WTC11 (cell line): ENCODE results near the gene NNAT. TPM values are rescaled to one million over a fixed set of nuclear protein-coding genes. Genes with fewer than 3 reads are reported as not detected.

Experiments used
- ATAC-seq: fragments of 200-7000 bp; cut with Tn5 transposase; 2 replicates; pipeline ENCODE4 v1.10.0; 2021; ENCODE audit warnings: mild to moderate bottlenecking, moderate library complexity
- CTCF ChIA-PET: fragments of 300-600 bp; sonication (Branson Sonifier 250); formaldehyde crosslinking; loops from one replicate; lab custom pipeline; 2021; ENCODE audit warnings: antibody characterized with exemption; lab: Charles Lee
- POLR2A ChIA-PET: fragments of 350-600 bp; sonication (Branson Sonifier 250); formaldehyde crosslinking; loops from one replicate; lab custom pipeline; 2021; ENCODE audit warnings: antibody characterized with exemption; lab: Charles Lee
- DNase-seq: peaks from one replicate; pipeline ENCODE4 v3.0.0; 2021; ENCODE audit warnings: low spot score
- H3K27ac Mint-ChIP-seq: 2 replicates; pipeline ENCODE4 v1.8.0; 2021; ENCODE audit warnings: mixed read lengths
- H3K27me3 Mint-ChIP-seq: 2 replicates; pipeline ENCODE4 v1.8.0; 2021; ENCODE audit warnings: low read depth, mild to moderate bottlenecking, moderate library complexity, mixed read lengths
- H3K36me3 Mint-ChIP-seq: 2 replicates; pipeline ENCODE4 v1.8.0; 2021; ENCODE audit warnings: mixed read lengths
- H3K4me1 Mint-ChIP-seq: 2 replicates; pipeline ENCODE4 v1.8.0; 2022; ENCODE audit warnings: mixed read lengths
- H3K4me3 Mint-ChIP-seq: 2 replicates; pipeline ENCODE4 v1.8.0; 2021; ENCODE audit warnings: mild to moderate bottlenecking, moderate library complexity, mixed read lengths
- H3K9me3 Mint-ChIP-seq: 2 replicates; pipeline ENCODE4 v1.8.0; 2021; ENCODE audit warnings: mixed read lengths
- FOXP1 ChIP-seq: sonication (generic); formaldehyde crosslinking; IDR thresholded peaks from 2 replicates; pipeline ENCODE4 v1.8.0; 2022; ENCODE audit warnings: missing genetic modification reagents, mild to moderate bottlenecking, moderate library complexity, borderline replicate concordance
- GABPB1 ChIP-seq: sonication (generic); formaldehyde crosslinking; IDR thresholded peaks from 2 replicates; pipeline ENCODE4 v1.8.1; 2023; ENCODE audit warnings: mild to moderate bottlenecking, missing genetic modification reagents
- JUN ChIP-seq: sonication (generic); formaldehyde crosslinking; IDR thresholded peaks from 2 replicates; pipeline ENCODE4 v1.8.0; 2023; ENCODE audit warnings: mild to moderate bottlenecking, missing genetic modification reagents
- MYBL2 ChIP-seq: sonication (generic); formaldehyde crosslinking; IDR thresholded peaks from 2 replicates; pipeline ENCODE4 v1.8.1; 2023; ENCODE audit warnings: mild to moderate bottlenecking, moderate library complexity, missing genetic modification reagents
- NR3C1 ChIP-seq: sonication (generic); formaldehyde crosslinking; conservative IDR thresholded peaks from 2 replicates; pipeline ENCODE4 v1.8.1; 2023; ENCODE audit warnings: low read depth, mild to moderate bottlenecking, missing genetic modification reagents
- SMAD4 ChIP-seq: sonication (generic); formaldehyde crosslinking; IDR thresholded peaks from 2 replicates; pipeline ENCODE4 v1.8.0; 2022; ENCODE audit warnings: mild to moderate bottlenecking, missing genetic modification reagents
- TEAD1 ChIP-seq: sonication (generic); formaldehyde crosslinking; IDR thresholded peaks from 2 replicates; pipeline ENCODE4 v1.8.0; 2022; ENCODE audit warnings: mild to moderate bottlenecking, missing genetic modification reagents
- ZNF121 ChIP-seq: sonication (generic); formaldehyde crosslinking; IDR thresholded peaks from 2 replicates; pipeline ENCODE4 v1.8.0; 2023; ENCODE audit warnings: missing genetic modification reagents
- total RNA-seq: library from RNA; stranded (reverse); gene quantifications from 3 replicates; pipeline ENCODE4 v1.2.3, GENCODE V29; 2021
- TF ChIP-seq, protein P1 (sequence below): fragments of 250-450 bp; sonication (Bioruptor Pico); IDR thresholded peaks from 2 replicates; pipeline ENCODE4 v1.9.0; 2021; ENCODE audit warnings: mild to moderate bottlenecking
- TF ChIP-seq, protein P2 (sequence below): sonication (generic); formaldehyde crosslinking; IDR thresholded peaks from 2 replicates; pipeline ENCODE4 v1.8.0; 2022; ENCODE audit warnings: mild to moderate bottlenecking, missing genetic modification reagents
- TF ChIP-seq, protein P3 (sequence below): sonication (generic); formaldehyde crosslinking; IDR thresholded peaks from 2 replicates; pipeline ENCODE4 v1.8.1; 2022; ENCODE audit warnings: low read depth, missing genetic modification reagents, borderline replicate concordance
- TF ChIP-seq, protein P4 (sequence below): sonication (generic); formaldehyde crosslinking; IDR thresholded peaks from 2 replicates; pipeline ENCODE4 v1.8.1; 2023; ENCODE audit warnings: mild to moderate bottlenecking, missing genetic modification reagents, borderline replicate concordance
- TF ChIP-seq, protein P5 (sequence below): sonication (generic); formaldehyde crosslinking; IDR thresholded peaks from 2 replicates; pipeline ENCODE4 v1.8.0; 2022; ENCODE audit warnings: missing genetic modification reagents

Gene NNAT
- total RNA-seq, 1 experiment from 2014 or later, result 90.0 TPM

DNA sequence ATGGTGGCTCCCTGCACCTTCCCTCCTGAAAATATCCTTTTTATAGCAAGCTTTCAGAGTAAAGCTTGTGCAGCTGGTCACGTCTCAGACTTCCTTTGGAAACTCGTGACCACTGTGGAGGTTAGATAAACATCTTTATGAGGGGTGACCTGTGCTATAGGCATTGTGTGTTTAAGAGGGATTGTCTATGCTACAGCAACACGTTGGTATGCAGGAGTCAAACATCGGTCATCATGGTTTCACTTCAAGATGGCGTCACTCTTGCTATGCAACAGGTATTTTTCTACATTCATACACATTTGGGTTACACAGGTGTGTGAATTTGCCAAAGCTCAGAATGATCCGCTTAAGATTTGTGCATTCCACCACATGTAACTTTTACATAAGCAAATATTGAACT, 21.2 kb downstream of the NNAT start (continued):
- TF ChIP-seq, protein P1, sequence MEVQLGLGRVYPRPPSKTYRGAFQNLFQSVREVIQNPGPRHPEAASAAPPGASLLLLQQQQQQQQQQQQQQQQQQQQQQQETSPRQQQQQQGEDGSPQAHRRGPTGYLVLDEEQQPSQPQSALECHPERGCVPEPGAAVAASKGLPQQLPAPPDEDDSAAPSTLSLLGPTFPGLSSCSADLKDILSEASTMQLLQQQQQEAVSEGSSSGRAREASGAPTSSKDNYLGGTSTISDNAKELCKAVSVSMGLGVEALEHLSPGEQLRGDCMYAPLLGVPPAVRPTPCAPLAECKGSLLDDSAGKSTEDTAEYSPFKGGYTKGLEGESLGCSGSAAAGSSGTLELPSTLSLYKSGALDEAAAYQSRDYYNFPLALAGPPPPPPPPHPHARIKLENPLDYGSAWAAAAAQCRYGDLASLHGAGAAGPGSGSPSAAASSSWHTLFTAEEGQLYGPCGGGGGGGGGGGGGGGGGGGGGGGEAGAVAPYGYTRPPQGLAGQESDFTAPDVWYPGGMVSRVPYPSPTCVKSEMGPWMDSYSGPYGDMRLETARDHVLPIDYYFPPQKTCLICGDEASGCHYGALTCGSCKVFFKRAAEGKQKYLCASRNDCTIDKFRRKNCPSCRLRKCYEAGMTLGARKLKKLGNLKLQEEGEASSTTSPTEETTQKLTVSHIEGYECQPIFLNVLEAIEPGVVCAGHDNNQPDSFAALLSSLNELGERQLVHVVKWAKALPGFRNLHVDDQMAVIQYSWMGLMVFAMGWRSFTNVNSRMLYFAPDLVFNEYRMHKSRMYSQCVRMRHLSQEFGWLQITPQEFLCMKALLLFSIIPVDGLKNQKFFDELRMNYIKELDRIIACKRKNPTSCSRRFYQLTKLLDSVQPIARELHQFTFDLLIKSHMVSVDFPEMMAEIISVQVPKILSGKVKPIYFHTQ (CRISPR knock-in tag), result no peak
- TF ChIP-seq JUN, result no peak

DNA sequence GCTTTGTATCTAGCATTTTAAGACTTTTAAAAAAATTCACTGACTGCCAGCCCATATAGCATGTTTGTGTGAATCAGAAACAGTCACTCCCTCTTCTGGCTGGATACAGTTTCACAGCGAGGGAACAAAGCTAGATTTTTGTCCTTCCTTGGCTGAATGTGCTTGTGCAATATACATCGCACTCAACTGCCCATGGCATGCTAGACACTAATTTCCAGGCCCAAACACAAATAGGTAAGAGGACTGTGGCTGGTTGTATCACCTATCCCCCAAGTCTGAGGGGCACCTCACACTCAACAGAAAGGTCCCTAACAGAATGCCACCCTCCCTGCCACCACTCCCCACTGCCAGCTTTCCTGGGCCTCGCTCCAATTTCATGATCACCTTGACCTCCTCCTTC, 22.8 kb downstream of the NNAT start:
- DNase-seq (no peak), ATAC-seq (peak; percentile 62)
- Mint-ChIP-seq H3K27me3 (no peaks in the 10 kb centered on the region; the same call in 1 of the 2 replicates), H3K4me1 (peaks cover 7% of the 10 kb centered on the region), H3K9me3 (no peaks in the 10 kb centered on the region), H3K27ac (0 out of 2 replicates have a peak overlapping the region, but pooled peaks have one; percentile 55), H3K4me3 (no peak overlapping the region), H3K36me3 (no peaks in the 10 kb centered on the region)
- ChIA-PET CTCF (interaction anchor here (0.5 to 1.5 kb wide), 22 partner anchors 9 to 449 kb away, joined by 3 to 12 read pairs (median 4); partner anchors contain the start of gene BLCAP), POLR2A (no interaction called here)
- TF ChIP-seq, protein P2, sequence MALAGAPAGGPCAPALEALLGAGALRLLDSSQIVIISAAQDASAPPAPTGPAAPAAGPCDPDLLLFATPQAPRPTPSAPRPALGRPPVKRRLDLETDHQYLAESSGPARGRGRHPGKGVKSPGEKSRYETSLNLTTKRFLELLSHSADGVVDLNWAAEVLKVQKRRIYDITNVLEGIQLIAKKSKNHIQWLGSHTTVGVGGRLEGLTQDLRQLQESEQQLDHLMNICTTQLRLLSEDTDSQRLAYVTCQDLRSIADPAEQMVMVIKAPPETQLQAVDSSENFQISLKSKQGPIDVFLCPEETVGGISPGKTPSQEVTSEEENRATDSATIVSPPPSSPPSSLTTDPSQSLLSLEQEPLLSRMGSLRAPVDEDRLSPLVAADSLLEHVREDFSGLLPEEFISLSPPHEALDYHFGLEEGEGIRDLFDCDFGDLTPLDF (CRISPR knock-in tag), result no peak
- TF ChIP-seq GABPB1 (CRISPR knock-in tag) (no peak), TEAD1 (CRISPR knock-in tag) (no peak), NR3C1 (no peak), MYBL2 (CRISPR knock-in tag) (no peak), ZNF121 (CRISPR knock-in tag) (no peak), SMAD4 (CRISPR knock-in tag) (no peak), FOXP1 (CRISPR knock-in tag) (no peak)
- TF ChIP-seq, protein P3, sequence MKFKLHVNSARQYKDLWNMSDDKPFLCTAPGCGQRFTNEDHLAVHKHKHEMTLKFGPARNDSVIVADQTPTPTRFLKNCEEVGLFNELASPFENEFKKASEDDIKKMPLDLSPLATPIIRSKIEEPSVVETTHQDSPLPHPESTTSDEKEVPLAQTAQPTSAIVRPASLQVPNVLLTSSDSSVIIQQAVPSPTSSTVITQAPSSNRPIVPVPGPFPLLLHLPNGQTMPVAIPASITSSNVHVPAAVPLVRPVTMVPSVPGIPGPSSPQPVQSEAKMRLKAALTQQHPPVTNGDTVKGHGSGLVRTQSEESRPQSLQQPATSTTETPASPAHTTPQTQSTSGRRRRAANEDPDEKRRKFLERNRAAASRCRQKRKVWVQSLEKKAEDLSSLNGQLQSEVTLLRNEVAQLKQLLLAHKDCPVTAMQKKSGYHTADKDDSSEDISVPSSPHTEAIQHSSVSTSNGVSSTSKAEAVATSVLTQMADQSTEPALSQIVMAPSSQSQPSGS (CRISPR knock-in tag), result no peak
- TF ChIP-seq, protein P4, sequence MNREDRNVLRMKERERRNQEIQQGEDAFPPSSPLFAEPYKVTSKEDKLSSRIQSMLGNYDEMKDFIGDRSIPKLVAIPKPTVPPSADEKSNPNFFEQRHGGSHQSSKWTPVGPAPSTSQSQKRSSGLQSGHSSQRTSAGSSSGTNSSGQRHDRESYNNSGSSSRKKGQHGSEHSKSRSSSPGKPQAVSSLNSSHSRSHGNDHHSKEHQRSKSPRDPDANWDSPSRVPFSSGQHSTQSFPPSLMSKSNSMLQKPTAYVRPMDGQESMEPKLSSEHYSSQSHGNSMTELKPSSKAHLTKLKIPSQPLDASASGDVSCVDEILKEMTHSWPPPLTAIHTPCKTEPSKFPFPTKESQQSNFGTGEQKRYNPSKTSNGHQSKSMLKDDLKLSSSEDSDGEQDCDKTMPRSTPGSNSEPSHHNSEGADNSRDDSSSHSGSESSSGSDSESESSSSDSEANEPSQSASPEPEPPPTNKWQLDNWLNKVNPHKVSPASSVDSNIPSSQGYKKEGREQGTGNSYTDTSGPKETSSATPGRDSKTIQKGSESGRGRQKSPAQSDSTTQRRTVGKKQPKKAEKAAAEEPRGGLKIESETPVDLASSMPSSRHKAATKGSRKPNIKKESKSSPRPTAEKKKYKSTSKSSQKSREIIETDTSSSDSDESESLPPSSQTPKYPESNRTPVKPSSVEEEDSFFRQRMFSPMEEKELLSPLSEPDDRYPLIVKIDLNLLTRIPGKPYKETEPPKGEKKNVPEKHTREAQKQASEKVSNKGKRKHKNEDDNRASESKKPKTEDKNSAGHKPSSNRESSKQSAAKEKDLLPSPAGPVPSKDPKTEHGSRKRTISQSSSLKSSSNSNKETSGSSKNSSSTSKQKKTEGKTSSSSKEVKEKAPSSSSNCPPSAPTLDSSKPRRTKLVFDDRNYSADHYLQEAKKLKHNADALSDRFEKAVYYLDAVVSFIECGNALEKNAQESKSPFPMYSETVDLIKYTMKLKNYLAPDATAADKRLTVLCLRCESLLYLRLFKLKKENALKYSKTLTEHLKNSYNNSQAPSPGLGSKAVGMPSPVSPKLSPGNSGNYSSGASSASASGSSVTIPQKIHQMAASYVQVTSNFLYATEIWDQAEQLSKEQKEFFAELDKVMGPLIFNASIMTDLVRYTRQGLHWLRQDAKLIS, result no peak
- TF ChIP-seq, protein P5, sequence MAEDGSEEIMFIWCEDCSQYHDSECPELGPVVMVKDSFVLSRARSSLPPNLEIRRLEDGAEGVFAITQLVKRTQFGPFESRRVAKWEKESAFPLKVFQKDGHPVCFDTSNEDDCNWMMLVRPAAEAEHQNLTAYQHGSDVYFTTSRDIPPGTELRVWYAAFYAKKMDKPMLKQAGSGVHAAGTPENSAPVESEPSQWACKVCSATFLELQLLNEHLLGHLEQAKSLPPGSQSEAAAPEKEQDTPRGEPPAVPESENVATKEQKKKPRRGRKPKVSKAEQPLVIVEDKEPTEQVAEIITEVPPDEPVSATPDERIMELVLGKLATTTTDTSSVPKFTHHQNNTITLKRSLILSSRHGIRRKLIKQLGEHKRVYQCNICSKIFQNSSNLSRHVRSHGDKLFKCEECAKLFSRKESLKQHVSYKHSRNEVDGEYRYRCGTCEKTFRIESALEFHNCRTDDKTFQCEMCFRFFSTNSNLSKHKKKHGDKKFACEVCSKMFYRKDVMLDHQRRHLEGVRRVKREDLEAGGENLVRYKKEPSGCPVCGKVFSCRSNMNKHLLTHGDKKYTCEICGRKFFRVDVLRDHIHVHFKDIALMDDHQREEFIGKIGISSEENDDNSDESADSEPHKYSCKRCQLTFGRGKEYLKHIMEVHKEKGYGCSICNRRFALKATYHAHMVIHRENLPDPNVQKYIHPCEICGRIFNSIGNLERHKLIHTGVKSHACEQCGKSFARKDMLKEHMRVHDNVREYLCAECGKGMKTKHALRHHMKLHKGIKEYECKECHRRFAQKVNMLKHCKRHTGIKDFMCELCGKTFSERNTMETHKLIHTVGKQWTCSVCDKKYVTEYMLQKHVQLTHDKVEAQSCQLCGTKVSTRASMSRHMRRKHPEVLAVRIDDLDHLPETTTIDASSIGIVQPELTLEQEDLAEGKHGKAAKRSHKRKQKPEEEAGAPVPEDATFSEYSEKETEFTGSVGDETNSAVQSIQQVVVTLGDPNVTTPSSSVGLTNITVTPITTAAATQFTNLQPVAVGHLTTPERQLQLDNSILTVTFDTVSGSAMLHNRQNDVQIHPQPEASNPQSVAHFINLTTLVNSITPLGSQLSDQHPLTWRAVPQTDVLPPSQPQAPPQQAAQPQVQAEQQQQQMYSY, result no peak
